NCI-H748 treated with DMSO at 0.1 percent for 48 hours (cell line): Measurements from ENCODE around the gene TWIST2.

Experiments
- DNase-seq: peaks from one replicate; lab custom pipeline; 2025; lab: John Stamatoyannopoulos, UW

TWIST2 gene

GRCh38 chr2:238856713-238857567 lies 9.1 kb downstream of the TWIST2 start:
- DNase-seq, result no peak

- DNase-seq, result no peak
Observed at GRCh38 chr2:238857959-238858358, 10.1 kb downstream of the TWIST2 start.

GRCh38 chr2:238859636-238860347 lies 11.9 kb downstream of the TWIST2 start:
- no peak for DNase-seq

GRCh38 chr2:238861013-238861730 lies 13.3 kb downstream of the TWIST2 start:
- no peak for DNase-seq

GRCh38 chr2:238861766-238862315 lies 14.0 kb downstream of the TWIST2 start:
- no peak for DNase-seq

GRCh38 chr2:238862701-238863100 lies 14.8 kb downstream of the TWIST2 start:
- DNase-seq, result no peak

GRCh38 chr2:238863231-238863630 lies 15.3 kb downstream of the TWIST2 start:
- no peak for DNase-seq

GRCh38 chr2:238863749-238864206 lies 15.9 kb downstream of the TWIST2 start:
- no peak for DNase-seq

- no peak for DNase-seq
Observed at GRCh38 chr2:238864207-238865014, 16.5 kb downstream of the TWIST2 start.

GRCh38 chr2:238865015-238865719 lies 17.3 kb downstream of the TWIST2 start:
- DNase-seq, result no peak

- no peak for DNase-seq
Observed at GRCh38 chr2:238865744-238866355, 18.0 kb downstream of the TWIST2 start.

- no peak for DNase-seq
Observed at GRCh38 chr2:238866656-238867277, 18.9 kb downstream of the TWIST2 start.

GRCh38 chr2:238868067-238868524 lies 20.2 kb downstream of the TWIST2 start:
- no peak for DNase-seq

- no peak for DNase-seq
Observed at GRCh38 chr2:238868616-238869292, 20.9 kb downstream of the TWIST2 start.

- no peak for DNase-seq
Observed at GRCh38 chr2:238869293-238870124, 21.6 kb downstream of the TWIST2 start.

GRCh38 chr2:238870261-238870660 lies 22.4 kb downstream of the TWIST2 start:
- no peak for DNase-seq

- DNase-seq, result no peak
Observed at GRCh38 chr2:238872026-238872425, 24.1 kb downstream of the TWIST2 start.
